Activated B cell treated with CpG ODN at 0.5 μM for 24 hours (primary cell): ENCODE results near the gene AP1M1. TPM values are rescaled to one million over a fixed set of nuclear protein-coding genes. Genes with fewer than 3 reads are reported as not detected.

Experiments used
- ATAC-seq: fragments of 200-7000 bp; cut with Tn5 transposase; one replicate; pipeline ENCODE4 v1.10.0; 2021; ENCODE audit warnings: low read depth, mild to moderate bottlenecking, moderate library complexity
- CTCF ChIA-PET: fragments of 350-600 bp; sonication (Branson Sonifier 250); formaldehyde crosslinking; loops from one replicate; lab custom pipeline; 2021; ENCODE audit warnings: antibody characterized with exemption; lab: Charles Lee
- POLR2A ChIA-PET: fragments of 350-600 bp; sonication (Branson Sonifier 250); formaldehyde crosslinking; loops from one replicate; lab custom pipeline; 2021; ENCODE audit warnings: antibody characterized with exemption; lab: Charles Lee
- DNase-seq: peaks from one replicate; pipeline ENCODE4 v3.0.0; 2022
- H3K27ac Mint-ChIP-seq: one replicate; pipeline ENCODE4 v1.8.0; 2020; ENCODE audit warnings: mixed read lengths
- H3K27me3 Mint-ChIP-seq: one replicate; pipeline ENCODE4 v1.8.0; 2021; ENCODE audit warnings: mixed read lengths
- H3K36me3 Mint-ChIP-seq: one replicate; pipeline ENCODE4 v1.8.0; 2021; ENCODE audit warnings: low read depth, mixed read lengths
- H3K4me1 Mint-ChIP-seq: one replicate; pipeline ENCODE4 v1.8.0; 2021; ENCODE audit warnings: mixed read lengths
- H3K4me3 Mint-ChIP-seq: one replicate; pipeline ENCODE4 v1.8.0; 2020; ENCODE audit warnings: mild to moderate bottlenecking, mixed read lengths
- H3K9me3 Mint-ChIP-seq: one replicate; pipeline ENCODE4 v1.8.0; 2020; ENCODE audit warnings: mixed read lengths
- intact Hi-C: fragments of 100-400 bp; cut with micrococcal nuclease; formaldehyde crosslinking; loops from one replicate; pipeline ENCODE4 v1.15.1; 2024
- total RNA-seq: library from RNA; stranded (reverse); gene quantifications from 2 replicates; pipeline ENCODE4 v1.2.3, GENCODE V29; 2022
- TF ChIP-seq, protein P1 (sequence below): fragments of 200-600 bp; IDR thresholded peaks from one replicate; pipeline ENCODE4 v1.8.0; 2022; ENCODE audit warnings: antibody characterized with exemption, mild to moderate bottlenecking

Gene AP1M1
- total RNA-seq, 1 donor from 2014 or later, result 87.5 TPM

DNA sequence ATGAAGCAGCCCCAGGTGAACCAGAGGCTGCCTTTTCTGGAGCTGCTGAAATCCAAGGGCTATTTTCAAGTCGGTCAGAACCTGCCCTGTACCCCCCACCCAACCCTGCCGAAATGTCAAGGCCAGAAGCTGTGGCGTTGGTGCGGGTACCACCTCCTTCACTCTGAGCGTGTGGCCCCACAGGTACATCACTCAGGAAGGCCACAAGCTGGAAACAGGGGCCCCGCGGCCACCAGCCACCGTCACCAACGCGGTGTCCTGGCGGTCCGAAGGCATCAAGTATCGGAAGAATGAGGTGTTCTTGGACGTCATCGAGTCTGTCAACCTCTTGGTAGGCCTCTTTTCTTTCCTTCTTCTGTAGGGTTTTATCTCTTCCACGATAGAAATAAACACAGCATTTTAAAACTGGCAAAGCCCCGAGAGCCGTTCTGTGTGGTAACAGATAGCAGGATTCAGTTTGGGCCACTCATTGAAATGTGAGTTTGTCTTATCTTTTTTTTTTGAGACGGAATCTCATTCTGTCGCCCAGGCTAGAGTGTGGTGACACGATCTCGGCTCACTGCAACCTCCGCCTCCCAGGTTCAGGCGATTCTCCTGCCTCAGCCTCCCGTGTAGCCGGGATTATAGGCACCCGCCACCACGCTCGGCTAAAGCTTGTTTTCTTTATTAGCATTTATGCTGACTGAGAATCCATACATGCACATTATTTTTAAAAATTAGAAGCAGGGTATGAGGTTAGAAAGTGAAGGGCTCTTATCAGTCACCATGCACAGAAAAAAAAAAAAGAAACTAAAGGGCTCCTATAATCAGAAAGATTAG is 11.3 kb downstream of the AP1M1 start:
- POLR2A ChIA-PET, result interaction anchor here (0.5 to 0.7 kb wide), 3 partner anchors 152 to 1523 kb away, joined by 3 to 5 read pairs (median 4); no protein-coding TSS in a partner anchor
- intact Hi-C loops, result no loop called here
- Mint-ChIP-seq H3K36me3 (peaks cover 83% of the 10 kb centered on the region), H3K27me3 (no peaks in the 10 kb centered on the region), H3K27ac (no peak overlapping the region), H3K9me3 (no peaks in the 10 kb centered on the region), H3K4me3 (no peak overlapping the region), H3K4me1 (peaks cover 4% of the 10 kb centered on the region)
- ATAC-seq, result no peak
- DNase-seq, result no peak
- CTCF ChIA-PET, result no interaction called here
- TF ChIP-seq, protein P1, sequence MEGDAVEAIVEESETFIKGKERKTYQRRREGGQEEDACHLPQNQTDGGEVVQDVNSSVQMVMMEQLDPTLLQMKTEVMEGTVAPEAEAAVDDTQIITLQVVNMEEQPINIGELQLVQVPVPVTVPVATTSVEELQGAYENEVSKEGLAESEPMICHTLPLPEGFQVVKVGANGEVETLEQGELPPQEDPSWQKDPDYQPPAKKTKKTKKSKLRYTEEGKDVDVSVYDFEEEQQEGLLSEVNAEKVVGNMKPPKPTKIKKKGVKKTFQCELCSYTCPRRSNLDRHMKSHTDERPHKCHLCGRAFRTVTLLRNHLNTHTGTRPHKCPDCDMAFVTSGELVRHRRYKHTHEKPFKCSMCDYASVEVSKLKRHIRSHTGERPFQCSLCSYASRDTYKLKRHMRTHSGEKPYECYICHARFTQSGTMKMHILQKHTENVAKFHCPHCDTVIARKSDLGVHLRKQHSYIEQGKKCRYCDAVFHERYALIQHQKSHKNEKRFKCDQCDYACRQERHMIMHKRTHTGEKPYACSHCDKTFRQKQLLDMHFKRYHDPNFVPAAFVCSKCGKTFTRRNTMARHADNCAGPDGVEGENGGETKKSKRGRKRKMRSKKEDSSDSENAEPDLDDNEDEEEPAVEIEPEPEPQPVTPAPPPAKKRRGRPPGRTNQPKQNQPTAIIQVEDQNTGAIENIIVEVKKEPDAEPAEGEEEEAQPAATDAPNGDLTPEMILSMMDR, result no peak

- no peak for DNase-seq
- TF ChIP-seq, protein P1, result no peak
- Mint-ChIP-seq H3K4me3 (no peak overlapping the region), H3K4me1 (peaks cover 4% of the 10 kb centered on the region), H3K36me3 (peaks cover 78% of the 10 kb centered on the region), H3K9me3 (no peaks in the 10 kb centered on the region), H3K27me3 (no peaks in the 10 kb centered on the region), H3K27ac (no peak overlapping the region)
- ATAC-seq, result no peak
- CTCF ChIA-PET, result no interaction called here
- intact Hi-C loops, result no loop called here
- POLR2A ChIA-PET, result no interaction called here
These were observed 12.5 kb downstream of the AP1M1 start for GRCh38 chr19:16210168-16210567.

GRCh38 chr19:16213076-16213475 is 15.4 kb downstream of the AP1M1 start:
- H3K36me3 Mint-ChIP-seq, result peaks cover 80% of the 10 kb centered on the region
- ChIA-PET POLR2A (no interaction called here), CTCF (no interaction called here)
- no peaks in the 10 kb centered on the region for H3K27me3 Mint-ChIP-seq
- ATAC-seq (no peak), DNase-seq (no peak)
- no peaks in the 10 kb centered on the region for H3K9me3 Mint-ChIP-seq
- no peak overlapping the region for H3K4me3 Mint-ChIP-seq
- peak overlapping the region; percentile 26 for H3K27ac Mint-ChIP-seq
- intact Hi-C loops, result no loop called here
- TF ChIP-seq, protein P1, result no peak
- H3K4me1 Mint-ChIP-seq, result peaks cover 18% of the 10 kb centered on the region

- Mint-ChIP-seq H3K36me3 (peaks cover 81% of the 10 kb centered on the region), H3K27ac (peak overlapping the region; percentile 62), H3K9me3 (peaks cover 6% of the 10 kb centered on the region), H3K4me1 (peaks cover 34% of the 10 kb centered on the region), H3K4me3 (no peak overlapping the region), H3K27me3 (no peaks in the 10 kb centered on the region)
- intact Hi-C loops, result no loop called here
- TF ChIP-seq, protein P1, result no peak
- ChIA-PET CTCF (no interaction called here), POLR2A (no interaction called here)
- ATAC-seq (no peak), DNase-seq (no peak)
These were observed 19.3 kb downstream of the AP1M1 start for GRCh38 chr19:16216744-16217670.
